ENCODE results near the gene GNG8.

Gene GNG8

GRCh38 chr19:46660551-46661019, 24.6 kb upstream of the GNG8 start:
- H3K27ac ChIP-seq (ENCODE audit: low read depth in 2 of 2, low read length in 2 of 2) = peak overlapping the region; percentile 42 to 67
- H3K36me3 ChIP-seq (ENCODE audit: control insufficient read depth in 2 of 2, insufficient read depth in 2 of 2, low read length in 2 of 2) = no peaks in the 10 kb centered on the region
- no peaks in the 10 kb centered on the region for H3K9me3 ChIP-seq (ENCODE audit: control insufficient read depth in 2 of 2, low read length in 2 of 2)
- H3K27me3 ChIP-seq (ENCODE audit: control insufficient read depth in 2 of 2, insufficient read depth in 2 of 2, low read length in 2 of 2) = peaks cover 17 to 18% of the 10 kb centered on the region in 2 donors
- peaks cover 10 to 12% of the 10 kb centered on the region in 2 donors for H3K4me1 ChIP-seq (ENCODE audit: control insufficient read depth in 2 of 2, insufficient read depth in 2 of 2, low read length in 2 of 2)
- H3K9ac ChIP-seq (ENCODE audit: low read depth in 1 of 2, low read length in 2 of 2) = peak overlapping the region; percentile 41 to 54
- H3K4me3 ChIP-seq (ENCODE audit: low read length in 2 of 2) = peak overlapping the region; percentile 62 to 72

GRCh38 chr19:46660008-46660517, 24.1 kb upstream of the GNG8 start:
- peak overlapping the region; percentile 14 to 67 for H3K27ac ChIP-seq (ENCODE audit: low read depth in 2 of 2, low read length in 2 of 2)
- H3K27me3 ChIP-seq (ENCODE audit: control insufficient read depth in 2 of 2, insufficient read depth in 2 of 2, low read length in 2 of 2) = peaks cover 17 to 18% of the 10 kb centered on the region in 2 donors
- H3K4me1 ChIP-seq (ENCODE audit: control insufficient read depth in 2 of 2, insufficient read depth in 2 of 2, low read length in 2 of 2) = peaks cover 10 to 12% of the 10 kb centered on the region in 2 donors
- no peaks in the 10 kb centered on the region for H3K36me3 ChIP-seq (ENCODE audit: control insufficient read depth in 2 of 2, insufficient read depth in 2 of 2, low read length in 2 of 2)
- H3K4me3 ChIP-seq (ENCODE audit: low read length in 2 of 2) = peak overlapping the region; percentile 62 to 72
- H3K9me3 ChIP-seq (ENCODE audit: control insufficient read depth in 2 of 2, low read length in 2 of 2) = no peaks in the 10 kb centered on the region
- peak overlapping the region; percentile 47 to 54 for H3K9ac ChIP-seq (ENCODE audit: low read depth in 1 of 2, low read length in 2 of 2)

GRCh38 chr19:46659151-46660007, 23.4 kb upstream of the GNG8 start:
- peak overlapping the region; percentile 62 to 72 for H3K4me3 ChIP-seq (ENCODE audit: low read length in 2 of 2)
- H3K27ac ChIP-seq (ENCODE audit: low read depth in 2 of 2, low read length in 2 of 2) = peak overlapping the region in 1 of 2 donors; percentile 67
- H3K9ac ChIP-seq (ENCODE audit: low read depth in 1 of 2, low read length in 2 of 2) = peak overlapping the region; percentile 44 to 47

GRCh38 chr19:46656541-46656940, 20.5 kb upstream of the GNG8 start:
- Histone ChIP-seq H3K4me3 (ENCODE audit: low read length in 2 of 2) (no peak overlapping the region), H3K9ac (ENCODE audit: low read depth in 1 of 2, low read length in 2 of 2) (no peak overlapping the region), H3K27me3 (ENCODE audit: control insufficient read depth in 2 of 2, insufficient read depth in 2 of 2, low read length in 2 of 2) (peaks cover 20 to 23% of the 10 kb centered on the region in 2 donors), H3K9me3 (ENCODE audit: control insufficient read depth in 2 of 2, low read length in 2 of 2) (no peaks in the 10 kb centered on the region), H3K36me3 (ENCODE audit: control insufficient read depth in 2 of 2, insufficient read depth in 2 of 2, low read length in 2 of 2) (no peaks in the 10 kb centered on the region), H3K4me1 (ENCODE audit: control insufficient read depth in 2 of 2, insufficient read depth in 2 of 2, low read length in 2 of 2) (peaks cover 6 to 12% of the 10 kb centered on the region in 2 donors), H3K27ac (ENCODE audit: low read depth in 2 of 2, low read length in 2 of 2) (no peak overlapping the region)

More at GRCh38 chr19:46659151-46660007, 23.4 kb upstream of the GNG8 start:
- no peaks in the 10 kb centered on the region for H3K9me3 ChIP-seq (ENCODE audit: control insufficient read depth in 2 of 2, low read length in 2 of 2)
- peaks cover 19 to 20% of the 10 kb centered on the region in 2 donors for H3K27me3 ChIP-seq (ENCODE audit: control insufficient read depth in 2 of 2, insufficient read depth in 2 of 2, low read length in 2 of 2)
- no peaks in the 10 kb centered on the region for H3K36me3 ChIP-seq (ENCODE audit: control insufficient read depth in 2 of 2, insufficient read depth in 2 of 2, low read length in 2 of 2)
- H3K4me1 ChIP-seq (ENCODE audit: control insufficient read depth in 2 of 2, insufficient read depth in 2 of 2, low read length in 2 of 2) = peaks cover 10 to 12% of the 10 kb centered on the region in 2 donors

- Histone ChIP-seq H3K4me3 (ENCODE audit: low read length in 2 of 2) (no peak overlapping the region), H3K9ac (ENCODE audit: low read depth in 1 of 2, low read length in 2 of 2) (no peak overlapping the region), H3K27me3 (ENCODE audit: control insufficient read depth in 2 of 2, insufficient read depth in 2 of 2, low read length in 2 of 2) (peaks cover 14 to 15% of the 10 kb centered on the region in 2 donors), H3K4me1 (ENCODE audit: control insufficient read depth in 2 of 2, insufficient read depth in 2 of 2, low read length in 2 of 2) (peaks cover 0 to 3% of the 10 kb centered on the region in 2 donors), H3K9me3 (ENCODE audit: control insufficient read depth in 2 of 2, low read length in 2 of 2) (no peaks in the 10 kb centered on the region), H3K27ac (ENCODE audit: low read depth in 2 of 2, low read length in 2 of 2) (peak overlapping the region; percentile 10 to 58), H3K36me3 (ENCODE audit: control insufficient read depth in 2 of 2, insufficient read depth in 2 of 2, low read length in 2 of 2) (no peaks in the 10 kb centered on the region)
These were observed 18.7 kb upstream of the GNG8 start for GRCh38 chr19:46654621-46655152.

- Histone ChIP-seq H3K27ac (ENCODE audit: low read depth in 2 of 2, low read length in 2 of 2) (no peak overlapping the region), H3K4me3 (ENCODE audit: low read length in 2 of 2) (no peak overlapping the region), H3K4me1 (ENCODE audit: control insufficient read depth in 2 of 2, insufficient read depth in 2 of 2, low read length in 2 of 2) (no peaks in the 10 kb centered on the region), H3K9ac (ENCODE audit: low read depth in 1 of 2, low read length in 2 of 2) (no peak overlapping the region), H3K9me3 (ENCODE audit: control insufficient read depth in 2 of 2, low read length in 2 of 2) (no peaks in the 10 kb centered on the region), H3K27me3 (ENCODE audit: control insufficient read depth in 2 of 2, insufficient read depth in 2 of 2, low read length in 2 of 2) (peaks cover 7 to 10% of the 10 kb centered on the region in 2 donors), H3K36me3 (ENCODE audit: control insufficient read depth in 2 of 2, insufficient read depth in 2 of 2, low read length in 2 of 2) (no peaks in the 10 kb centered on the region)
These were observed 14.4 kb upstream of the GNG8 start for GRCh38 chr19:46650445-46650844.

- Histone ChIP-seq H3K4me1 (ENCODE audit: control insufficient read depth in 2 of 2, insufficient read depth in 2 of 2, low read length in 2 of 2) (no peaks in the 10 kb centered on the region), H3K9me3 (ENCODE audit: control insufficient read depth in 2 of 2, low read length in 2 of 2) (no peaks in the 10 kb centered on the region), H3K36me3 (ENCODE audit: control insufficient read depth in 2 of 2, insufficient read depth in 2 of 2, low read length in 2 of 2) (no peaks in the 10 kb centered on the region), H3K9ac (ENCODE audit: low read depth in 1 of 2, low read length in 2 of 2) (no peak overlapping the region), H3K4me3 (ENCODE audit: low read length in 2 of 2) (no peak overlapping the region), H3K27ac (ENCODE audit: low read depth in 2 of 2, low read length in 2 of 2) (no peak overlapping the region), H3K27me3 (ENCODE audit: control insufficient read depth in 2 of 2, insufficient read depth in 2 of 2, low read length in 2 of 2) (peaks cover 4 to 8% of the 10 kb centered on the region in 2 donors)
These were observed 13.3 kb upstream of the GNG8 start for GRCh38 chr19:46648961-46649960.

GRCh38 chr19:46648060-46648960, 12.3 kb upstream of the GNG8 start:
- H3K4me3 ChIP-seq (ENCODE audit: low read length in 2 of 2) = no peak overlapping the region
- no peaks in the 10 kb centered on the region for H3K9me3 ChIP-seq (ENCODE audit: control insufficient read depth in 2 of 2, low read length in 2 of 2)
- peaks cover 4 to 5% of the 10 kb centered on the region in 2 donors for H3K27me3 ChIP-seq (ENCODE audit: control insufficient read depth in 2 of 2, insufficient read depth in 2 of 2, low read length in 2 of 2)
- H3K36me3 ChIP-seq (ENCODE audit: control insufficient read depth in 2 of 2, insufficient read depth in 2 of 2, low read length in 2 of 2) = no peaks in the 10 kb centered on the region
- H3K27ac ChIP-seq (ENCODE audit: low read depth in 2 of 2, low read length in 2 of 2) = no peak overlapping the region
- no peaks in the 10 kb centered on the region for H3K4me1 ChIP-seq (ENCODE audit: control insufficient read depth in 2 of 2, insufficient read depth in 2 of 2, low read length in 2 of 2)
- H3K9ac ChIP-seq (ENCODE audit: low read depth in 1 of 2, low read length in 2 of 2) = no peak overlapping the region

GRCh38 chr19:46646402-46646801, 10.4 kb upstream of the GNG8 start:
- Histone ChIP-seq H3K9ac (ENCODE audit: low read depth in 1 of 2, low read length in 2 of 2) (no peak overlapping the region), H3K4me1 (ENCODE audit: control insufficient read depth in 2 of 2, insufficient read depth in 2 of 2, low read length in 2 of 2) (no peaks in the 10 kb centered on the region), H3K27ac (ENCODE audit: low read depth in 2 of 2, low read length in 2 of 2) (no peak overlapping the region), H3K4me3 (ENCODE audit: low read length in 2 of 2) (no peak overlapping the region), H3K36me3 (ENCODE audit: control insufficient read depth in 2 of 2, insufficient read depth in 2 of 2, low read length in 2 of 2) (no peaks in the 10 kb centered on the region), H3K9me3 (ENCODE audit: control insufficient read depth in 2 of 2, low read length in 2 of 2) (no peaks in the 10 kb centered on the region), H3K27me3 (ENCODE audit: control insufficient read depth in 2 of 2, insufficient read depth in 2 of 2, low read length in 2 of 2) (peaks cover 4 to 5% of the 10 kb centered on the region in 2 donors)
